ENCODE data around the gene OPN5.

DNA sequence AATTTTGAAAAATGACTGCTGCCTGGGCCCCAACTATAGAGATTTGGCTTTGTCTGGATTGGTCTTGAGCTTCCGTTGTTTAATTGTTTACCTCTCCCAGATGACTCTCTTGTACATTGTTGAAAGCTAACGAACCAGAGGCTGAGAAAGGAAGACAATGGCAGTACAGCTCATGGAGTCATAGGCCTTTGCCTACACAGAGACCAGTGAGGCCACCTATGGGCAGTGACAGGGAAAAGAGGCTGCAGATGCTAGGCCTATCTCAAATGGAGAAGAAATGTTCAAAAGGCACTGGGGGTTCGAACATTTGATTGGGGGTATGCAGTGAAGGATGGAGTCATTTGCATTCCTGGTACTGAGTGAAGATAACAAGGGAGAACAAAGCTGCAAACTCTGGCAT is 29.1 kb downstream of the OPN5 start:
- TF ChIP-seq, protein P1, sequence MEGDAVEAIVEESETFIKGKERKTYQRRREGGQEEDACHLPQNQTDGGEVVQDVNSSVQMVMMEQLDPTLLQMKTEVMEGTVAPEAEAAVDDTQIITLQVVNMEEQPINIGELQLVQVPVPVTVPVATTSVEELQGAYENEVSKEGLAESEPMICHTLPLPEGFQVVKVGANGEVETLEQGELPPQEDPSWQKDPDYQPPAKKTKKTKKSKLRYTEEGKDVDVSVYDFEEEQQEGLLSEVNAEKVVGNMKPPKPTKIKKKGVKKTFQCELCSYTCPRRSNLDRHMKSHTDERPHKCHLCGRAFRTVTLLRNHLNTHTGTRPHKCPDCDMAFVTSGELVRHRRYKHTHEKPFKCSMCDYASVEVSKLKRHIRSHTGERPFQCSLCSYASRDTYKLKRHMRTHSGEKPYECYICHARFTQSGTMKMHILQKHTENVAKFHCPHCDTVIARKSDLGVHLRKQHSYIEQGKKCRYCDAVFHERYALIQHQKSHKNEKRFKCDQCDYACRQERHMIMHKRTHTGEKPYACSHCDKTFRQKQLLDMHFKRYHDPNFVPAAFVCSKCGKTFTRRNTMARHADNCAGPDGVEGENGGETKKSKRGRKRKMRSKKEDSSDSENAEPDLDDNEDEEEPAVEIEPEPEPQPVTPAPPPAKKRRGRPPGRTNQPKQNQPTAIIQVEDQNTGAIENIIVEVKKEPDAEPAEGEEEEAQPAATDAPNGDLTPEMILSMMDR (IDR thresholded peaks at IDR 0.05): no peak
- no peak for TF ChIP-seq POLR2A (IDR thresholded peaks at IDR 0.05)

Data from adrenal gland (tissue), 5 donors.